CD4-positive, alpha-beta T cell treated with Interleukin-4 for 4 hours (primary cell): ENCODE data around the gene RESP18.
"Not testable (repeated sequence)": the region's sequence is repeated elsewhere in the genome, so short reads cannot be mapped to it uniquely, and the experiment has no call there.

ENCODE experiments used
- DNase-seq: peaks from one replicate; pipeline ENCODE4 v3.0.0-alpha.2; 2020

RESP18 gene

DNA sequence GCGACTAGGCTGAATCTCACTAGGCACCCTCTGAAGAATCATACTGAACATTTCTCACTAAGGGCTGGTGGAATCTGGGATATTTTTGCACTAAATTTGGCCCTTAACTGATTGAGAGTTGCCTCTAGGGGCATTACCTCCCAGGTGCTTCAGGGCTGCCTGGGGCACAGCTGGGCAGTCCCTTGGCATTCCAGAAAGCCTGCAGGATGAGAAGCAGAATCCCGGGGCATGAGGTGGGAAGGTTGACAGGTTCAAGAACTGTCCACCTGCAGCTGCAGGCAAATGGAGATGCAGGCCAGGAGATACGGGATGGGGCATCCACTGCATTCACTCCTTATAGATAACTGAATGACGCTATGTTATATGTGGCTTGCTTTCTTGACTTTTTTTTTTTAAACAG is 7.4 kb downstream of the RESP18 start:
- DNase-seq, result no peak

DNA sequence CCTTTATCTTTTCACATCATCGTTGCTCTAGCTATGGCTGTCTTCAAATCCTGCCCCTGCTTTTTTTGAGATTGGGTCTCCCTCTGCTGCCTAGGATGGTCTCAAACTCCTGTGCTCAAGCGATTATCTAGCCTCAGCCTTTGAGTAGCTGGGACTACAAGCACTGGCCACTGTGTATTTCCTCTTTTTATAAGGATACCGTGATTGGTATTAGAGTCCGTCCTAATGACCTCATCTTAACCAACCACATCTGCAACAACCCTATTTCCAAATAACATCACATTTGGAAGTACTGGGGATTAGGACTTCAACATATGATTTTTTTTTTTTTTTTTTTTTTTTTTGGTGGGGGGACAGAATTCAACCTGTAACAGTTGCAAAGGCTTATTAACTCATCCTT is 9.1 kb downstream of the RESP18 start:
- DNase-seq, result no peak

DNA sequence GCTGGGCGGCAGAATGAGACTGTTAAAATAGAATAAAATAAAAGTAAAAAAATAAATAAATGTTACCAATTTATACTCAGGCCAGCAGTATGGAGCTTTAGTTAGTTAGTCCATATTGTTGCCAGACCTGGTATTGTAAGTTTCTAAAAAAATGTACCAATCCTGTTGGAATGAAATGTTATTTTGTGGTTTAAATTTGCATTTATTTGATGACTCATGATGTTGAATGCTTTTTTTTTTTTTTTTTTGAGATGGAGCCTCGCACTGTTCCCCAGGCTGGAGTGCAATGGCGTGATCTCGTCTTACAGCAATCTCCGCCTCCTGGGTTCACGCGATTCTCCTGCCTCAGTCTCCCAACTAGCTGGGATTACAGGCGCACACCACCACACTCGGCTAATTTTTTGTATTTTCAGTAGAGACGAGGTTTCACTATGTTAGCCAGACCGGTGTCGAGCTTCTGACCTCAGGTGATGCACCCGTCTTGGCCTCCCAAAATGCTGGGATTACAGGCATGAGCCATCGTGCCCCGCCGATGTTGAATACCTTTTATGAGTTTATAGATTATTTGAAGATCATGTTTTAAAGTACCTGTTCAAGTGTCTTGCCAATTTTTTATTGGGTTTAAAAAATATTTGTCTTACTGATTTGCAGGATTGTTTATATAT is 17.6 kb downstream of the RESP18 start:
- no peak for DNase-seq

DNA sequence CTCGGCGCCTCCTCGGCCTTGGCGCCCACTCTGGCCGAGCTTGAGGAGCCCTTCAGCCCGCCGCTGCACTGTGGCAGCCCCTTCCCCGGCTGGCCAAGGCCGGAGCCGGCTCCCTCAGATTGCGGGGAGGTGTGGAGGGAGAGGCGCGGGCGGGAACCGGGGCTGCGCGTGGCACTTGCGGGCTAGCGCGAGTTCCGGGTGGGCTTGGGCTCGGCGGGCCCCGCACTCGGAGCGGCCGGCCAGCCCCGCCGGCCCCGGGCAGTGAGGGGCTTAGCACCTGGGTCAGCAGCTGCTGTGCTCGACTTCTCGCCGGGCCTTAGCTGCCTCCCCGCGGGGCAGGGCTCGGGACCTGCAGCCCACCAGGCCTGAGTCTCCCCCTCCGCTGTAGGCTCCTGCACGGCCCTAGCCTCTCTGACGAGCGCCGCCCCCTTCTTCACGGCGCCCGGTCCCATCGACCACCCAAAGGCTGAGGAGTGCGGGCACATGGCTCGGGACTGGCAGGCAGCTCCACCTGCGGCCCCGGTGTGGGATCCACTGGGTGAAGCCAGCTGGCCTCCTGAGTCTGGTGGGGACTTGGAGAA is 19.8 kb downstream of the RESP18 start:
- not testable (repeated sequence) for DNase-seq

DNA sequence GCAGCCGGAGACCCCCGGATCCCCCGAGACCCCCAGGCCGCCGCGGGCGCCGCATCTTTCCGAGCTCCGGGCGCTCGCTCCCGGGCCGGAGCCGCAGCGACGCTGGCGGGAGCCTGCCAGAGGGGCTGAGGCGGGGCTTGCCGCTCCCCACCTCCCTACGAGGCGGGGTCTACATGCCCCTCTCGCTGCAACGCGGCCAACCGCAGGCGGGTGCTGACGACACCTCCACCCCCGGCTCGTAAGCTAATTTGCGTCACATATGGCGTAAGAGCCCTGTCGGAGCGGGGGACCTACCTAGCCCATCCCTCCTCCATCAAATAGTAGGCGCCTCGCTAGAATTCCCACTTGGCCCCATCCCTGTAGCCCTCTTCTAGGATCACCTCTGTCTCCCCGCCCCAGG is 23.3 kb downstream of the RESP18 start, which contains the start of gene PTPRN:
TSS of gene PTPRN (minus strand) at position 124 of the 400 bp plus-strand sequence. CDS start at position 55, 69 bp downstream.
- no peak for DNase-seq

DNA sequence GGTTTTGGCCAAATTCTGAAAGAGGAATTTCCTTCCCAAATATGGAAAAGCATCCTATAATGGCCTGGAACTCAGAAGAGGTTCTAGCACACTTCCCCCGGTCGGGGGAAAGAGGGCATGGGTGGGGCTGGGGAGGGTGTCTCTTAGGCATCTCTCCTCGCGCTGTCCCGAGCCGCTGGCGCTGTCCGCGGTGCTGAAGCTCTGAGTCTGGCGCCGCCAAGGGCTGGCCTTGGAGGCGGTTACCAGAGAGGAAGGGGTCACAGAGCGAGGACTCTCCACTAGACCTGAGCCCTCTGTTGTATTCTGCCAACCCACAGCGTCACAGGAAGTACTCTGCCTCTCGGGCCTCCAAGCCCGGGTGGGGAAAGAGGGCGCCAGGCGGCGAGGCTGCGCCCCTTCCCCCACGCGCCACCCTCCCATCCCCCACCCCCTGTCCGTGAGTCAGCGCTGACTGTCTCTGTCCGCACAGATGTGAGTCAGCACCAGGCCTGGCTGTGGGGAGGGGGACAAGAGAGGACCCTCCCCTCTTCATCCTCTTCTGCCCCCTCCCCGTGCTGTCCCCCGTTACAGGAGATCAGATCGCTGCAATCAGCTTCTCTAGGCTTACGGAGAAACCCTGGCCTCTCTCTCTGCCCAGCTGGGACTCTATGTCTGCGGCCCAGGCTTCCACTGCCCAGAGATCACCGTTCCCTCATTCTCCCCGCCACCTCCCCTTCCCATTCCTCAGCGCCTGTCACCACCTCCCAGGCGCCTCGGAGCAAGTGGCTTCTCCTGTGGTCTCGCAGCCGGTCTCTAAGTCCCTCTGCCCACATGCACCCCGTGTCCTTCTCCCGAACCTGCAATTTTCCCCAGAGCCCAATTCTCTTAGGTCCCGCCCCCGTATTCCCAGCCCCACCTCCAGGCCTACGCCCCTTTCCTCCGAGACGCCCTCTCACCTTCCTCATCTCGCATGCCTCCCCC is 24.1 kb downstream of the RESP18 start:
- peak; percentile 47 for DNase-seq

DNA sequence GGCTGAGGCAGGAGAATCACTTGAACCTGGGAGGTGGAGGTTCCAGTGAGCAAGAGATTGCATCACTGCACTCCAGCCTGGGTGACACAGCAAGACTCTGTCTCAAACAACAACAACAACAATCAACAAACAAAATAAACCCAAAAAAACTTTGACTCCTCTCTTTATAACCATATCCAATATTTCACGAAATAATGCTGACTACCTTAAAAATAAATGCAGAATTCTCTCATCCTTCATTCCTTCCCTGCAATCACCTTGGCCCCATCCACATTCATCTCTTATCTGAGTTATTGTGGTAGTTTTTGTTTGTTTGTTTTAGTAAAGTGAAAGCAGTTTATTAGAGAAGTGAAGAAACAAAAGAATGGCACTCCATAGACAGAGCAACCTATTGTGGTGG is 26.5 kb downstream of the RESP18 start:
- DNase-seq, result no peak

DNA sequence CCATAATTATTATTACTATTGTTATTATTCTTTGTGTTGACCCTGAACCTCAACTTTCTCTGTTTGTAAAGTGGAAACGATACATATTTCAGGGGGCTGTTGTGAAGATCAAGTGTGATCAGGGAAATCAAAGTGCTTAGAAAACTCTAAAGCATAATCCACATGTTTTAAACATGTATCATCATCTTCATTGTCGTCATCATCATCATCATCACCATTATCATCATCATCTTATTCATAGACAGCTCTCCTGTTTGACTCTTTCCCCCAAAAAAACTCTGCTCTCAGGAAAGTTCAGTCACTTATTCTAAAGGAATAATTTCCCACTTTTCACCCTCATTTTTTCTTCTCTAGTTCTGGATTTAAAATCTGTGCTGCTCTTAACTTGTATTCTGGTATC is 28.3 kb downstream of the RESP18 start:
- DNase-seq, result no peak

DNA sequence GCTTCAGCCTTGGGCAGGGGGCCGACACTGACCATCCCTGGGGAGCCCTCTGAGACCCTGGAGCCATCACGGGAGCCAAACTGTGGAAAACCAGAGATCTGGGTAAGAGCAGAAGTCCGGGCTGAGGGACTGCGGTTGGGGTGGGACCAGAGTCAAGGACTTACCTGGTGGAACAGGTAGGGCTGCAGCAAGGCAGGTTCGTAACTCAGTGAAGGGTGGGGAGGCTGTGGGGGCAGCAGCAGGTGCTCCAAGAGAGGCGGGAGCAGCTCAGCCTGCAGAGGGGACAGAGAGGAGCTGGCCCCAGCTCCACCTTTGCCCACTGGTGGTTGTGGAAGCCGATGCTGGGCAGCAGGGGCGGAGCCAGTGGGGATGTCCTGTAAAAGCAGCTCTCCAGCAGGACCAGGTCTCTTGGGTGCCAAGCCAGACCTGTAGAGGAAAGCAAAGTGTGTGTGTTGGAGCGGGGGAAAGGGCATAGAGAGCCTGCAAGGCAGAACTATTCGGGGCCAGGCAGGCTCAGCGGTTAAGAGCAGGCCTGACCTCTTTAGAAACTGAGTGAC is 30.1 kb downstream of the RESP18 start:
- no peak for DNase-seq

DNA sequence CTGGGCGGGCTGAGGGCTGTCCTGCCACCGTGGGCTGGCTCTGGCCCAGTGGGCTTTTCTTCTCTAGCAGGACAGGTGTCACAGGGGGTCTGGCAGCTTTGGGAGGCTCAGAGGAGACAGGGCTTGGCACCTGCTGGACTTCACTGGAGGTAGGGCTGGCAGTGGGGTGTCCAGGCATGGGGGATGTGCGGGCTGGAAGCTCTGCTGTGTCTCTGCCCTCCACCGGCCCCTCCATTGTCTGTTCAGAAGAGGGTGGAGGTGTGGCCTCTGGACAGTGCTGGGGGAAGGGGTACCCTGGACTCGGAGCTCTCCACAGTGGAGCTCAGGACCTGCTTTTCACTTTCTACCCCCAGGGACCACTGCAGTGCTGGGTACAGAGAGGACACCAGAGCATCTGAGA is 32.5 kb downstream of the RESP18 start:
- DNase-seq, result no peak

DNA sequence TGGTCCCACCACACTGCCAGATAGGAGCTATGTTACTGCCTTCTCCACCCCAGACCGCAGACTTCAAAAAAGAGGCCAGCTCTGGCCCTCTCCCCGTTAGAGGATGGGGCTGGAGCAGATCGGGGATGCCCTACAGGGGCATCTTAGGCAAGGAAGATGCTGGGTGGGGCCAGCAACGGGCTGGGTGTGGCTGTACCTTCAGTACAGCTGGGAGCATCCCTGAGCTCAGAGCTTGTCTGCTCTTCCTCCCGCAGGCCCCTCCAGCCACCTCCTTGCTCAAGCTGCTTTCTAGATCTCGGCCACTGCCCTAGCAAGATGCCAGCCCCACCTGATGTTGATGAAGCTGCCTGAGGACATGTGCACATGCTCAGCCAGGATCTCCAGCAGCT is 33.2 kb downstream of the RESP18 start:
- no peak for DNase-seq

DNA sequence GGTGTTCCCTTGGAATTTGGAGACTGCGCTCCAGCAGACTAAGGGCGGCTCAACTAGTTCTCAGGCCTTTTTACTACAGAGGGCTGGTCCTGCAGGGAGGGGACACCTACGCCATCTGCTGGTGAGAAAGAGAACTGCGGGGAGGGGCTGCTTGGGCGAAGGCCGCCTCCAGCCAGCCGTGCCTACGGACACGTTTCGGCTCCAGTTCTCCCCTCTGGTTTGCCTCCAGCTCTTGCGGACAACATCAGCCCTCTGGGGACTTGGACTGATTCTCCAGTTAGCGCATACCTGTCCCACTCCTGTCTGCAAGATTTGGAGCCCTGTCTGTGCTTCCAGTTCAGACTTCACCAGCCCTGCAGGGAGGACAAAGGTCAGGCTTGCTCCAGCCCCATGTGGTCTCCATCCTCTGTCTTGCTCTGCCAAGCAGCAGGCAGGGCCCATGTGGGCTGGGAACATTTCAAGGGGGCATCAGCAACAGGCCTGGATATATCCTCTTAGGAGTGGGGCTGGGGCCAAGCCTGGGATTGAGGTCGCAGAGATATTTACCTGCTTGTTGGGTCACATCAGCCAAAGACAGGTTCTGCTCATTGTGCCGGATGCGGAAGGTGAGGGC is 33.7 kb downstream of the RESP18 start:
- DNase-seq, result peak; percentile 83

DNA sequence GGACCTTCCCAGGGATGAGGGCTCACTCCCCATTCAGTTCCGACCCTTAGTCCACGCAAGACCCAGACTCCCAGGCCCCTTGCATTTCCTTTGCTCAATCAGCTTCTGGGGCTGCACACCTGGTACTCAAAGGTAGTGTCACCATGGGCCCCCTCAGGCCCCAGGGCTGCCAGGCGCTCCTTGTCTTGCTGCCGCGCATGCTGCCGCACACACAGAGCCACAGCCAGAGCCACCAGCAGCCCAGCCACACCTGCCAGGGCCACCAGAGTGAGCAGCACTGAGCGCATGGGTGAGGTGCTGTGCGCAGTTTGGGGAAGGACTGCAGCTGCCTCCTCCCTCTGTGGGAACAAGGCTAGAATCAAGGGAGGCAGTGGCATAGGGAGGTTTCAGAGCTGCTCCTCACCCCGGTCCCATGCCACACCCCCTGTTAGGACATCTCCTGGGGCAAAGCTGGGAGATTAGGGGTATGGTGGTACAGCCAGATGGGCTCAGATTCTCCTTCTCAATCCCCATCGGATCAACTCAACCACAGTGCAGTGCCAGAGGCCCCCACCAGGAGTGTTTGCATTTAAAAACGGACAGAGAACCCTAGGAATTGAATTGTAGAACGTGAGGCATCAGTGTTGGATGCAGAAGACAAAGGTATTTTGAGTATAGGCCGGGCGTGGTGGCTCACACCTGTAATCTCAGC is 34.6 kb downstream of the RESP18 start:
- DNase-seq, result no peak

DNA sequence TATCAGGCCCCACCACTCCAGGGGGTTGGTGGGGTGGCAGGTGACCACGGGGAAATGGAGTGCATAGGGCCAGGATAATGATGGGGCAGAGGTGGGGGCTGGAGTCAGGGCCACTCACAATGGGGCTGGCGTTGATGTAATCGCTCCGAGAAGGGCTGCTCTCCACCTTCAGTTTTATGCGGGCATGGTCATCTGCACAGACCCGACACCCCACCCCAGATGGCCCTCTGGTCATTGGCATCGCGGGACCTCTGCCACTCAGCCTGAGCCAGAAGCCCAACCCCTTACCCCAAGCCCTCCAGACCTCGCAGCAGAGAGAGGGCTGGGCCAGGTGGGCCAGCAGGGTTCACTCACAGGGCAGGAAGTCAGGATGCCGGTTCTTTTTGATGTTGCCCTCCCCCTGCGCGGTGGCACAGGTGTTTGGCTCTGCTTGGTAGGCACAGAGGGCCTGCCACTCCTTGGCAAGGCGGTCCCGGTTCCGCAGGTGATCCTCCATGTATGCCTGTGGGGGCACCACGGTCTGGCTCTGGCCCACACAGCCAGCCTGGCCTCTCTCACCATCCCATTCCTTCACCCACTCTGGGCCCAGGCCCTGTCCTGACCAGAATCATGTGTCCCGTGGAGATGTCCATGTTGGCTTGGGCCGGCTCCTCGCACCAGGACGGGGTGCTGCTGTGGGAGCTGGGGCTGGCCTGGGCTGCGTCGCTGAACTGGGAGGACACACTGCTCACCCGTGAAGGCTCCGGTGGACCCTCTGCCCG is 35.7 kb downstream of the RESP18 start:
- no peak for DNase-seq

DNA sequence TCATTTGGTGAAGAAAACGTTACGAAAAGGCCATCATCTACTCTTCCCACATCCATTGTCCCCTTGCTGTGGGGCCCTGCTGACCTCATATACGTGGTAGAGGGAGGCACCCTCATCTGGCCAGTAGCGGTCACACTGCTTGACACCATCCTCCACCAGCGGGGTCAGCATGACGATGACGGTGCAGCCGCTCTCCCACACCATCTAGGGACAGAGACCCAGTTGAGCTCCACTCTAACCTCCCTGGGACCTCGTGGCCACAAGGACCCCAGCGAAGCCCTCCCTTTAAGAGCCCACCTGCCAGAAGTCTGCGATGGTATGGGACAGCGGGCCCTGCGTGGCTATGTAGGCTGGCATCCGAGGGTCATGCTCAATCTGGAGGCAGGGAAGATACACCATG is 36.4 kb downstream of the RESP18 start:
- no peak for DNase-seq

DNA sequence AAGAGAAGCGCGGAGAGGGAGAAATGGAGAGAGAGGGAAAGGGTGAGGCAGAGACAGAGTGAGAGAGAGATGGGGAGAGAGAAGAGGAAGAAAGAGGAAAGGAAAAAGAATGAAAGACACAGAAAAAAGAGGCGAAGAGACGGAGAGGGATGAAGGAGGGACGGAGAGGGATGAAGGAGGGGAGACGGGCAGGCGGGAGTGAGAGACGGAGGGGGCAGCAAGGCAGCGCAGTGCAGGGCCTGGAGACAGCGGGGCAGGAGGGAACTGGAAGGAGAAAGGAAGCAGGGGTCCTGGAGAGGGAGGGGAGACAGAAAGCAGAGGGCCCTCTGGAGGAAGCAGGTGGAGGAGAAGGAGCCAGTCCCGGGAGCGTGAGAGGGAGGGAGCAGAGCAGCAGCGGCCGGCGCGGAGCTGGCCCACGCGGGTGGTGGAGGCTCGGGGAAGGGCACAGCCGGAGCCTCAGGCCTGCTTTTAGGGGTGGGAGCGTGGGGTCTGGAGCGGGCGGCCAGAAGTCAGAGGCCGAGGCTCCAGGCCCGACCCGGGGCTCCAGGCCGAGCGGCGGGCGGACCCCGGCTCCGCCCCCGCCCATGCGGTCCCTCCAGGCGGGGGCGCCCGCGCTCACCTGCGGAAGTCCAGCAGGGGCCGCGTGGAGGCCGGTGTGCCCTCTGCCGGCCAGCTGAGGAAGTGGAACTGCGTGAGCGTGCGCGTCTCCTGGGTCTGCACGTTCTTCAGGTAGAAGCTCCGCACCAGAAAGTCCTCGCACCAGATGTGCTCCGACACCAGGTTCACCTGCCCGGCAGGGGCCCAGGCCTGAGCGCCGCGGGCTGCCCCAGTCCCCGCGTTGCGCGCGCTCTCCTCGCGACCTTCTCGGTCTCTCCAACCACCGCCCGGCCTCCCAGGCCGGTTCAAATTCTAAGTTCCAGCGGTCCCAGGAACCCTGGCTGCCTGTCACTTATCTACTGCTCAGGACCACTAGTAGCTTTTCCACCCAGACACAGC is 37.9 kb downstream of the RESP18 start:
- peak; percentile 88 for DNase-seq

DNA sequence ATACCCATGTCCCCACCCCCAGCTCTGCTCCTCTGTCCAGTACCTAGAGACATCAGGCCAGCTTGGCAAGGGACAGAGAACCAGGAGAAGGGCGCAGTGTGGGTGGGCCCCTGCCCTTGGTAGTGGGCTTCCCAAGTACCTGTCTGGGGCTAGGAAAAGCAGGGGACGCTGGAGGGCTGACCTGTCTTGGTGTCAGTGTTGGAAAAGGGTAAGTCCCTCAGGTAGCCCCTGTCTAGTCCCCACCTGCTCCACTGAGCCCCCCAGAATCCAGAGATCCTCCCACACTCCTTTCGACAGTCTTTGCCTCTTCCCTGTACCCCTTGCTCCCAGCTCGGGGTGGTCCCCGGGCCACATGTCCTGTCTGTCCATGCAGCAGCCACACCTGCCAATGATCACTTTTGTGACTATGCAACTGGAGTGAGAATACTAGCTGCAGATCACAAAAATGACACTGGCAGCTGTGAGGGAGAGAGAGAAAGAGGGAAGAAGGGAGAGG is 38.8 kb downstream of the RESP18 start:
- DNase-seq, result no peak

DNA sequence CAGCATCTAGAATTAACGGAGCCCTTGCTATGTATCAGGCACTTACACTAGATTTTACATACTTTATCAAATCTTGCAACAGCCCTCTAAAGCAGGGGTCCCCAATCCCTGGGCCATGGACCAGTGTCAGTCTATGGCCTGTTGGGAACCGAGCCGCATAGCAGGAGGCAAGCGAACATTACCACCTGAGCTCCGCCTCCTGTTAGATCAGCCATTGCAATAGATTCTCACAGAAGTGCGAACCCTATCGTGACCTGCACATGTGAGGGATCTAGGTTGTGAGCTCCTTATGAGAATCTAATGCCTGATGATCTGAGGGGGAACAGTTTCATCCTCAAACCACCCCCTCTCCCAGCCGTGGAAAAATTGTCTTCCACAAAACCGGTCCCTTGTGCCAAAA is 39.9 kb downstream of the RESP18 start:
- no peak for DNase-seq

DNA sequence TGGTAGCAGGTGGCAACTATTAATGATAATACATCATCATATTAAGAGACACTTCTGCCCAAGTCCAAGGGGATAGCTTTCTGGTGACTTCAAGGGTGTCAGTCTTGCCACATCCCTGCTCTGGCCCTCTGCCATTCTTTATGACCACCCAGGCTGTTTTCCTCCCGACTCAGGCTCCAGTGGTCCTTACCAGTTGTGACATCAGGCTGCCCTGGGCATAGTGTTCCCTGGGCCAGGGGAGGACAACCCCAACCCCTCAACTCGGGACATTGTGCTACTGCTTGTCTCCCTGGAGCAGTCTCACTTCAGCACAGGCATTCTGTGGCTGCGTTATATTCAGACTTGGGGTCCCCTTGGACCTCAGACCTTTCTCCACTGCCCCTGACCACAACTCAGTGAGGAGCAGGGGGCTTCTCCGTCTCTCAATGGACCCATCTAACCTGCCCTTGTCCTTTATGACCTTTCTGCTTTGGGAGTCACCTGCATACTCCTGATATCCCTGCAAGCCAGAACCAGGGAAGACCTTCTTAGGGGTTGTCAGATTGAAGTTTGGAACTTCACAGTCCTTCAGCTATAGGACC is 40.5 kb downstream of the RESP18 start:
- no peak for DNase-seq

DNA sequence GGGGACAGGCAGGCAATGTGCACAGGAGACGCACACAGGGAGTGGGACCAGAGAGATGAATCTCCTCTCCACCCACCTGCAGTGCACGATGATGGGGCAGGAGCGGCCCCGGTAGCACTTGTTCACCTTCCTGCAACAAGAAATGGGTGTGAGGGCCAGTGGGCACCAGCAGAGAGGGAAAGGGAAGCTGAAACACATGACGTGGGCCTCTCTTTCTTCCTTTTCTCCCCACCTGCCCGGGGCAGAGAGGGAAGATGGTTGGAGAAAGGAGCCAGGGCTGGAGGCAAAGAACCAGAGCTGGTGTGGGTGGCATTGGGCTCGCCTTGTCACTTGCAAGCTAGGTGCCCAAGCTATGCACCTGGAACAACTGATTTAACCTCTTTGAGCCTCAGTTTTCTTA is 41.1 kb downstream of the RESP18 start:
- no peak for DNase-seq
